ENCODE measurements around the gene ID2. TPM values are rescaled to one million over a fixed set of nuclear protein-coding genes. Genes with fewer than 3 reads are reported as not detected.
"Not testable (repeated sequence)": the region's sequence is repeated elsewhere in the genome, so short reads cannot be mapped to it uniquely, and the experiment has no call there.

The ID2 gene
- polyA plus RNA-seq, 4 donors, result 258 to 367 (median 311) TPM

- DNase-seq (ENCODE audit: low read depth in 4 of 4, low spot score in 2 of 4), result no peak
These were observed 44.0 kb downstream of the ID2 start for GRCh38 chr2:8725838-8726237.

GRCh38 chr2:8728305-8729015 lies 46.6 kb downstream of the ID2 start:
- no peak for DNase-seq (ENCODE audit: low read depth in 4 of 4, low spot score in 2 of 4)

- DNase-seq (ENCODE audit: low read depth in 4 of 4, low spot score in 2 of 4), result not testable (repeated sequence)
These were observed 47.2 kb downstream of the ID2 start for GRCh38 chr2:8729101-8729500.

- no peak for DNase-seq (ENCODE audit: low read depth in 4 of 4, low spot score in 2 of 4)
These were observed 48.1 kb downstream of the ID2 start for GRCh38 chr2:8729939-8730338.

- DNase-seq (ENCODE audit: low read depth in 4 of 4, low spot score in 2 of 4), result no peak
These were observed 50.7 kb downstream of the ID2 start for GRCh38 chr2:8732601-8733000.

Other genes with a start within 250 kb of the ID2 start
- gene KIDINS220, start 155.6 kb downstream of the ID2 start, polyA plus RNA-seq (ENCODE audit: insufficient read length in 4 of 4), result 100 to 1,000 TPM in 1 of 4 donors, 10 to 100 TPM in 3; 81.8 to 102 (median 95.7) TPM

Data from left renal cortex interstitium (tissue), 4 donors.